HG03064 (cell line): ENCODE data around the gene RAB11FIP5.

Experiments
- ATAC-seq: cut with Tn5 transposase; IDR thresholded peaks from one replicate; pipeline ENCODE4 v1.9.1; 2021; ENCODE audit warnings: low read depth; ENCODE audit not compliant: unreplicated experiment

The RAB11FIP5 gene

DNA sequence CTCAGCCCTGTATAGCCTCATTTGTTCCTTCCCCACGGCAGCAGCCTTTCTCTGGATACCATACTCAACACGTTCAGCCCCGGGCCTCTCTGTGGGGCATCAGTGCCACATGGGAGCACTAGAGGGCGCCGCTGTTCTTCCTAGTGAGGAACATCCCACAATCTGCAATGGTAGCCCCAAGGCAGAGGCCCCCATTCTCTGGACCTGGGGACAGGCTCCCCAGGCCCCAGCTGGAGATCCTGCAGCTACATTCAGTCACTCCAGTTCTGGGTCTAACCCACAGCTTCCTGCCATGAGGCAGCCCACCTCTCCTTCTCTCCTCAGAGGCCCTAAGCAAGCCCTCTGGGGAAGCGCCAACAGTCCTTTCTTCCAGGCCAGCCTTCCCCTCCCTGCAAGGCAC lies 27.1 kb downstream of the RAB11FIP5 start:
- peak; percentile 67 for ATAC-seq

DNA sequence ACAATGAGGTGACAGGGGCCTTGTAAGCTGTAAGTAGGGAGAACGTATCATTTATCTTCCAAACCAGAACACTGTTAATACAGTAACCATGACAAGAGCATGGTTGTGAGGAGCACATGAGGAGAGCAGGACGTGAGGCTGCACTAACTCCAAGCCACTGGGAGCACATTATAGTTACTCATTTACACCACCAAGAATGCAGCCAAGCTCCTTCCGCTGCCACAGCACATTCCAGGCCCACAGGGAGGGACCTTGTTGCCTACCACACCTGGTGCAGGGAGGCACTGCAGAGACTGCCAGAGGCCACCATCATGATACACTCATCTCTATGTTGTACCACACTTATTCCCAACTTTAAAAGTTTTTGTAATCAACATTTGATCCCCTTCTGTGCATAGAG lies 27.8 kb downstream of the RAB11FIP5 start:
- no peak for ATAC-seq

DNA sequence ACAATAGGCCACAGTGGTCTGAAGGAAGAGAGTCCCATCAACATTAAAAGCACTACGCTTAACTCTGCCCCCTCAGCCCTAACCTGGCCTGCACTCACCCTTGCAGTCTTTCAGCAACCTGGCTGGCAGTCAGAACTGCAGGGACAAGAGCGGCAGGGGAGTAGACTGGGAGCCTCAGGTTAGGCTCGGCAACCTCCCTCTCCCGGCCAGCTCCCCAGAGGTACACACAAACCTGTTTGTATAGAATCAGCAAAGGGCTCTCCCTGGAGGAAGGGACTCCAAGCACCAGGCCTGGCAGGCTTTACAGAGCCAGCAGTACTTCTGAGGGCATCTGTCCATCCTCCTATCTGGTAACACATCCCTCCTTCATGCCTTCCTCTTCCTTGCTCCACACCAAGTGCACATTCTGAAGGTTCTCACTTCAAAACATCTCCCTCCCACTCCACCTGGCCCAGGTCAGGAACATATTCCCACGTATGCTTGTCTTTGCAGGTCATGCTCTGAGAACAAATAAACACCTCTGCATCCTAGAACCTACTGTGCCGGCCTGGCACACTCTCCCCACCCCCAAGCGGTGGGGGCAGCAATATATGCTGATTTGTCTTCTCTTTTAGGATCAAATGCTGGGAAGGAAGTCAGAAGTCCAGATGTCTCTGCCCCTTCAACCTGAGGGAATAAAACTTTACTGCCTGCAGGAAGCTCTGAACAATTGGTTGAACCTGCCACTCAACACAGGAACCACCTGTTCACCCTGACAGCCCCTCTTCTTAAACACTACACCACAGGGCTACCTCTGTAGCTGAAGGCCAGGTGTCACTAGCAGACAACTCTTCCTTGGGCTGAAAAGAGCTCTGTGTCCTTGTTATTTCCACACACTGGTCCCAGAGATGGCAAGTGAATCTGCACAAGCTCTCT lies 28.6 kb downstream of the RAB11FIP5 start:
- ATAC-seq = no peak

DNA sequence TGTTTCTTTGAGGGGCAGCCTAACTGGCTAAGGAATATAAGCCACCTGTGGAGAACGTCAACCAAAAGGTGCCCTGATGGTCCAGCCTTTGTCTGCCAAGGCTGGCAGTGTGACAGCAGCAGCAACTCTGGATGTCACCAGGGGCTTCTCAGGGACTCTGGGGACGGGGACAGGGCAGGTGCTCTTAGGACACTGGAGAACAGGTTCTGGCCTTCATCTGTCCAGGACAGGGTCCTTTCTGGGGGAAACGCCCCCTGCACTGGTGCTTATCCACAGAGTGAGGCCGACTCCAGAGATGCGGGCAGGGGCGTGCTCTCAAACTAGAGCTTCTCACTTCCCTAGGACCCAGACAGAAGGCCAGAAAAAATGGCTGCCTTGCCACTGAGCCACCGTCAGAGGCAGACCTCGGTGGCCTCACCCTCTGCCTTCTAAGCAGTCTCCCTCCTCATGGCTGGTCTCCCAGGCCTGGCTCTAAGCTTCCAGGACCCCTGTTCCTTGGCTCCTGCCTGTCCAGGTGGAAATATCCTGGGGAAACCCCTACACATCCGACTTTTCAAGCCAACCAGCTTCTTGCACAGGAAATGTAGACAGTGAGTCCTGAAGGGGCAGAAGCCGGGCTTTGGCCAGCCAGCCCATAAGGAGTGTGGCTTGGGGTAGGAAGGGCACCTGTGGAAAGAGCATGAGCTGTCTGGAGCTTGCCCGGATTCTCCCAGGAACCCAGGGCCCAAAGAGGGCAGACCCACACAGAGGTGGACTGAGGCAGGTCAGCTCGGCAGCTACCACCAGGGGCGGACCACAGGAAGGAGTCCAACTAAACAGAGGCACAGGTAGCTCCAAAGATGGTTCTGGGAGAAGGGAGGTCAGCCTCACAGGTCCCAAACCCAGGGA lies 30.0 kb downstream of the RAB11FIP5 start:
- ATAC-seq = no peak

DNA sequence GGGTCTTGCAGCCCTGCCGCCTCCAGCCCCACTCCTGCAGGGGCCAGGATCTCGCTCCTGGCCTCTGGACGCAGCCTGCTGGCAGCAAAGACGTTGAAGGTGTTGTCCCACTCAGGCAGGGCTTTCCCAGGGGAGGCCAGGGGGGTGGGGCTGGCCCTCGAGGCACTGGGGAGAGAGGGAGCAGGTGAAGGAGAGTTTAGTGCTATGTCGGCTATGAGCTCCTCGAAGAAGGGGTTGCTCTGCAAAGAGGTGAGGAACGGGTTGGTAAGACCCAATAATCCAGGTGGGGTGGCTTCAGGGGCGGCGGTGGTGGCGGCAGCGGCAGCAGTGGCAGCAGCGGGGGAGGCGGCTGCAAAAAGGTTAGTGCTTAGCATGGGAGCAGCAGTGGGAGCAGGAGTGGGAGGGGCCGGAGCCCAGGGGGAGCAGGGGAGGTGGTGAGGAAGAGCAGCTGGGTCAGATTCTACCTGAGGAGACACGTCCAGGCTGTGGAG lies 31.5 kb downstream of the RAB11FIP5 start:
- no peak for ATAC-seq

DNA sequence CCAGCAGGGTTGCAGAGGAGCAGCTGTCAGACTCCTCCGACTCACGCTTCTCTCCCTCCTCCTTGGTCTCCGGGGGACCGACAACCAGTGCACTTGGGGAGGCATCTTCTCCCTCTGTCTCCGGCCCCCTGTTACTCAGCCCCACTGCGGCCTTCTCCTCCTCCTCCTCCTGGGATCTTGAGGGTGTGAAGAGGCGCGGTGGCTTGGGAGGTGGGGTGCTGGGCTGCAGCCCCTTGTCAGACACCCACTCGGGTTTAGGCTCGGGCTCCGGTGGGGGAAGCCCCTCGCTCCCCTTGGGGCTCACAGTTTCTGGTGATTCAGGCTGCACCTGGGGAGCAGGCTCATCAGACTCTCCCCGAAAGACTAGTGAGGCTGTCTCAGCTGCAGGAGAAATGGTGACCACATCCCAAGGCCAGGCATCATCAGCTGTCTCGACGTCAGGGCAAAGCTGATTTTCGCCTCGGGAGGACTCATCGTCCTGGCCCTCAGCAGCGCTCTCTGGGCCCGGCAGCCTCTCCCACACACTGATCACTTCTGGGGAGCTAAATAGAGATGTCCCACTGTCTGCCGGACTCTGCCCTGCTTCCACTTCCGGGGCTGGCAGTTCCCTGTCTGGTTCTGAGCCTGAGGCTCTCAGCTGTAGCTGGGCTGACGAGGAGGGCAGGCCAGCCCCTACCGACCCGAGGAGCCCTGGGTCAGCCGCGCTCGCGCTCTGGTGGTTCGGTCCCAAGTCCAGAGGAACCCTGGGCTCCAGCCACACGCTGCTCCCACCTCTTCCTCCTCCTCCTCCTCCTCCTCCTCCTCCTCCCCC lies 32.2 kb downstream of the RAB11FIP5 start:
- no peak for ATAC-seq

DNA sequence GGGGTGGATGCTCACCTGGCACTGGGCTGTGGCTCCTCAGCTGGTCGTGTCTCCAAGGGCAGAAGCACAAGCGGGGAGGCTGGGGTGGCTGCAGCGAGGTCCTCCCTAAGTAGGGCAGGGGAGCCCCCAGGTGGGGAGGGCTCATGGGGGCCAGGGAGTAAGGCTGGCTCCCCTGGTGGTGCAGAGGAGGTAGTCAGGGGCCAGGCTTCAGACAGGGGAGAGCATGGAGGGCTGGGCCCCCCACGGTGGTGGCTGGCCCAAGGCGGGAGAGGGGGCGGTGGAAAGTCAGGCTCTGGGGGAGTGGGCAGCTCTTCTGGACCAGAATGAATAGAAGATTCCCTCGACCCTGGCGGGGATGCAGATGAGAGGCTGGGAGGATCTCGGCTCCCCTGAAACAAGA lies 33.1 kb downstream of the RAB11FIP5 start:
- ATAC-seq = no peak

DNA sequence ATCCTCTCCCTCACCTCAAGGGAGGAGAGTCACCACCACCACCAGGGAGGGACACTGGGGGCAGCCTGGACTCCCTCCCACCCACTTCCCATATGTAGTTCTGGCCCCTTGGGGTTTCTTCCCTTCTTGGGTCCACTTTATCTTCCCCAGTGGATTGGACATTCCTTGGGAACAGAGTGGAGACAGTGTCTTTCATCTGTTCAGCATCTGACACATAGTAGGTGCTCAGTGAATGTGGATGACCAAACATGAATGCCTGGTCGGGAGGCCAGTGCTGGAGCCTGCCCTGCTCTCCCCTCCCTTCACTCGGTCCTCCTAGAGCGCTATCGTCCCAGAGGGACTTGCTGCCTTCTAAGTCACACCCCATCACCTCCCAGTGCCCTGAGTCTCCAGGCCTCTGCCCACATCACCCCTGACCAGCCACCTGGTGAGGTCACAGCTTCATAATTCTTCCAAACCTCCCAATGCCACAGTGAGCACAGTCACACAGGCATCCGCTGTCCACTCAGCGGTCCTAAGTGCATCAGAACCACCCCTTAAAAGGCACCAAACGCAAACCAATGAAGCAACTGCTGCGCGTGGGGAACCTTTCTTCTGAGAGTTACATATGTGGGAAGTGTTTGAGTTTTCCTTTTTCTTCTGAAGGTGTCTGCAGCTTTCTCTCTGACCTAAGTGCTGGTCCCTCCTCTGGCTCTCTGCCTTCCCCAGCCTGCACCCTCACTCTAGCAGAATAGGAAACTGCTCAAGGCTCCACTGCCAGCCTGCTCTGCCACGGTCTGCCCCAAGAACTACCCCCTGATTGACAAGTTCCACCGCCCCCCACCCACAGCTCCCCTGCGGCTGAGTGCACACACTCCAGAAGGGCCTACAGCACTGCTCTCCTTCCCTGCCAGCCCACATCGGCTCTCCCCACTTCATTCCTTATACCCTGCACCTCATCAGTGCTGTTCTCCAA lies 34.0 kb downstream of the RAB11FIP5 start:
- no peak for ATAC-seq

DNA sequence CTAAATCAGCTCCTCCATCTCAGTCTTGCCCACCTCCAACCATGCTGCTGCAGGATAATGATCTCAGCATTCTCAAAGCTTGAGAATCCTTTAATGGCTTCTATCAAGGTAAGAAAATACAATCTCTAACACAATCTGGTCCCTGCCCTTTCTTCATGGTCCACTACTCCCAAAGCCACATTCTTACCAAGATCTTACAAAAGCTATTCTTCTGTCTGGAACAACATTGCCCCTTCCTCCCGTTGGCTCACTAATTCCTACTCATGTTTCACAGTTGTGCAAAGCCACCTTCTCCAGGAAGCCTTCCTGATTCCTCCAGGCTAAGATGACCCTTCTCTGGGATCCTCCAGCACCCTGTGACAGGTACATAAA lies 35.3 kb downstream of the RAB11FIP5 start:
- no peak for ATAC-seq

DNA sequence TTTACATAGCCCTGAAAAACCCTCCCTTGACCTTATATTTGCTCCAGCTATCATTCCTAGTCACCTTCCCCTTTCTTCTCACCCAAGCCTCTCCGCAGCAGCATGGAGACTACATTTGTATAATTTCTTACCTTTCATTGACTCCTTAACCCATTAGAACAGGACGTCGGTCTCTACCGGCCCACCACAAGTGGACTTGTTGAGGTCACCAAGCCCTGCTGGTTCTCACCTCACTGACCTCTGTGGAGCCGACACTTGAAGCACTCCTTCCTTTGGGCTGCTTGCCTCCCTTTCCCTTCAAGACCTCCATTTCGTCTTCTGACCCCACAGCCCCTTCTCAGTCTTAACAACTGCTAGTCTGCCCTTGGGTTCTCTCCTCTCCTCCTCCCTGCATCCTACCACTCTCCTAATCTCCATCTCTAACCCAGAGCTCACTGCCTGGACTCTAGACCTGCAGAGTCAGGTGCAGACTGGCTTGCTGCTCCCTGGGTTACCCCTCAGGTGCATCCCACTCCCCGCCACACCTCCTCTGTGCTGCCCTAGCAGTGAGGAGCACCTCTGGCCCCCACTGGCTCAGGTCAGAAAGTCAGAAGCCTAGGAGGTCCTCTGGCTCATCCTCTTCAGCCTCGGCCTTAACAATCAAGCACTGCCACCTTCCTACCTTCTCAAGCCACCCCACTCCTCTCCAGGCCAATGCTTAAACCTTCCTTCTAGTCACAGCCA lies 35.9 kb downstream of the RAB11FIP5 start:
- ATAC-seq = no peak

DNA sequence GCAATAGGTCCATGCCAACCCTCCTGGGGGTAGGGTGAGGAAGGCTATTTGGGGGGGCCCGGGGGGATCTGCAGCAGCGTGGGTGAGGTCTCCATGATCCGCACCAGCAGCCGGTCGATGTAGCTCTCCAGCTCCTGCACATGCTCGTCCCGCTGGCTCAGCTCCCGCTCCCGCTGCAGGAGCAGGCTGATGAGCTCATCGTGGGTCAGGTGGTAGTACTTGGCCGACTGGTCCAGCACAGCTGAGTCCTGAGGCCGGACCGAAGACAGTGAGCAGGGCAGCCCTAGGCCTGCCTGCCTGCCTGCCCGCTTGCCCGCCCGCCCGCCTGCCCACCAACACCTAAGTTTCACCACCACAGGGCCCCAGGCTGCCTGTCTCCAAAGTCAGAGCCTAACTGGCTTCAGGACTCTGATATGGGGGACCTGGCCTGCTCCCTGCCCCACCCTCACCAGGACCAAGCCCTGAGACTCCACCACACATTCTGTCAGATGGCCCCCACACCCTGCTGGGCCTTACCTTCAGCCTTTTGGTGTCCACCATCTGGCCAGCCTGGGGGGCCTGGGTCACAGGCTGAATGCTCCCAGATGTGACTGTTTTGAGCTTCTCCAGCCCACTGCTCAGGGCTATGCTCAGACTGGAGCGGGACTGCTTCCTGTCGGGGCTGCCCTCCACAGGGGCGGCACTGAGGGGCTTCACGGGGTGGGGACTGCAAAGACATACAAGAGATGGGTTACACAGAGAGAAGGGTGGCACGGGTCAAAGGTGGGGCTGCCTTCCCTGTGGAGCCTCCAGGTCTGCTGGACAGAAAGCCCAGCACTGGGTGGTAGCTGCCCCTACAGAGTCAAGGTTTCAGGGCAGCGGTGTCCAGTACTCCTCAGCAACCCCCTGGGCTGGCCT lies 37.0 kb downstream of the RAB11FIP5 start:
- ATAC-seq = no peak

DNA sequence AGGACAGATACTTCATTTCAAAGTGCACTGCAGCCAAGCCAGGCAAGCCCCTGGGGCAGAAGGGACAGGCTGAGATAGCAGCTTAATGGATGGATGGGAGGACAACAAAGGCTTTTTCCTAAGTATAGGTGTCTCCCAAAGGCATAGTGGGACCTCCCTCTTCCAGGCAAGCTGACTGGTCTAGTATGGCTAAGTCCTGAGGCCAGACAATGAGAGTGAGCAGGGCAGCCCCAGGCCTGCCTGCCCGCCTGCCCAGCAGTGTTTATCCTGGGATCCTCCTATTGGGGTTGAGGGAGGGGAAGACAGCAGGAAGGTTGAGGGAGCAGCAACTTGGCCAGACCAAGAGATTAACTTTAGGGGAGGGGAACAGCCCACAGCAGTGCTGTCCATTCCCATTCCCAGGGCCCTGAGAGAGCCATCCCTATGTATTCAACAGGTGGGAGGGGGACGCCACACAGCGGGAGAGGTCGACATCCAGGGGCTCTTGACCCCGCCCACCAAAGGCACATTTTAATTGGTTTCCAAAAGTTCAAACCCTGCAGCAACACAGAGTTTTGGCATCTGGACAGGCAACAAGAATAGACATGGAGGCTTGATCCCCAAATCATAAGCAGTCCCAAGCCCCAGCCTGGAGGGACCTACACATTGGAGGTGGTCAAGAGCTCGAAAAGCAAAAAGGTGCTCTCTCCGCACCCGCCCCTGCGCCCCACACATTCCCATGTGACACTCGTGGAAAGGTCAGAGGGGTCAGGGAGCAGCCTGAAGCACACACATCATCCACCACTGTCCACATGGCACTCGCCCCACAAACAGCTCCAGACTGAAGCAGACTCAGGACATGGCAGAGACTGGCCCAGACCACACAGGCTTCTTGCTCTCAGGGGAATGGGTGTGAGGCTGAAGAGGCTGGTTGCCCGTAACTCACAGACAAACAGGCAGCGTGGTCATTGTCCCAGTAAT lies 38.4 kb downstream of the RAB11FIP5 start:
- ATAC-seq = no peak

DNA sequence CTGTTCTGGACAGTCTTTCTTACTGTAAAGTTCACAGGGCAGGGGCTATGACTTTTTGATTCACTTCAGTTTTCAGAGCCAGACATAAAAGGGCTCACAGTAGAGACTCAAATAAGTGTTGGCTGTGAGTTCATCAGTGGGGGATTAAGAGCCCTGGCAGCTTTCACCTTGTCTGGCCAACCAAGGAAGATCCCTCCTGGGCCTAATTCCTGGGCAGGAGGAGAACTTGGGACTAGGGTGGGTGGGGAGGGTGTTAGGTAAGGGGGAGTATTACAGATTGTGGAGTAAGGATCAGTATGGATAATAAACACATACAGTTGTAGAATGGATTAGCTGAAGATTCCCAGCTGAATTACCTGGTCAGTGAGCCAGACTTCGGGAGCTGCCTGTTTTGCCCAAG lies 40.3 kb downstream of the RAB11FIP5 start:
- no peak for ATAC-seq

DNA sequence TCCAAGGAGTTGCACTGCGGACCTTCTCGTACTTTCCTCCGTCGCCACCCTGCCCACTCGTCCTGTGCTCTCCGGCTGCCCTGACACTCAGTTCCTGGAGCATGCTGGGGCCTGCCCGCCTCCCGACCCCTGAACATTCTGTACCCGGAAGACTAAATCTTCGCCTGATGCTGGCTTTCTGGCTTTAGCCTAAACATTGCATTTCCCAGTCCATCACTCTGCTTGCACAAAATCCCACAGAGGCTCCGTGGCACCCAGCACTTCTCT lies 40.7 kb downstream of the RAB11FIP5 start:
- ATAC-seq = no peak

DNA sequence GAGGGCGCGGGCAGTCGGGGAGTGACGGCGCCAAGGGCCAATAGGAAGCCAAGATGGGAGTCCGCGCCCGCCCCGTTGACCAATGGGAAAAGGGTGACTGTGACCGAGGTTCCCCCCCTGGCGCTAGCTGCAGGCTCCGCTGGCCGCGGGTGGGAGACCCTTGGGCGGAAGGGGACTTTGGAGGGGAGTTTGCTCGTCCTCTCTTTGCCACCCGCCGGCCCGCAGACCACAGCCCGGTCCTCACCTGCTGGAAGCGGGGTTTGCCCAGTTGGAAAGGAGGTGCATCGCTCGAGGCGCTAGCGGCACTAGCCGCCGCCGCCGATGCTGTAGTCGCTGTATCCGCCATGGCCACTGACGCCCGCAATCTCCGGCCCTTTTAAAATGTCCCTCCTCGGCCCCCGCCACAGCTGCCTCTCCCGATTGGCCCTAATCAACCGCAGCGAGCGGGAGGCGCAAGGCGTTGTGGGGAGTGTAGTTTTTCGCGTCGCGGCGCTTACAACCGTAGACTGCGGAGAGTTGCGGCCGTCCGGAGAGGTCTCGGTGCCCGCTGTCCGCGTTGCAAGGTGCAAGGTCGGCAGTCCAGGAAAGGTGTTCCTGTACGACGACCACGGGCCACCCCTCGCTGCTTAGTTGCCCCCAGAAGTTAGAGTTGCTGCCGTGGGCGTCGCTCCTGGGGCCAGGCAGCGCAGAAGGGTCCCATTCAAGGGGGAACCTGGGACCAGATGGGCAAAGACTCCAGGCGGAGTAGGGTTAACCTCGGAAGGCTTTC lies 41.2 kb downstream of the RAB11FIP5 start, which contains the start of gene SFXN5:
SFXN5 (minus strand) TSS at position 353 of the 769 bp plus-strand sequence; CDS start at position 346, 7 bp downstream.
- peak; percentile 90 for ATAC-seq
